ENCODE measurements around the gene SKI. TPM values are rescaled to one million over a fixed set of nuclear protein-coding genes. Genes with fewer than 3 reads are reported as not detected.

SKI gene
- total RNA-seq, 1 experiment from 2014 or later, result 38.2 TPM

DNA sequence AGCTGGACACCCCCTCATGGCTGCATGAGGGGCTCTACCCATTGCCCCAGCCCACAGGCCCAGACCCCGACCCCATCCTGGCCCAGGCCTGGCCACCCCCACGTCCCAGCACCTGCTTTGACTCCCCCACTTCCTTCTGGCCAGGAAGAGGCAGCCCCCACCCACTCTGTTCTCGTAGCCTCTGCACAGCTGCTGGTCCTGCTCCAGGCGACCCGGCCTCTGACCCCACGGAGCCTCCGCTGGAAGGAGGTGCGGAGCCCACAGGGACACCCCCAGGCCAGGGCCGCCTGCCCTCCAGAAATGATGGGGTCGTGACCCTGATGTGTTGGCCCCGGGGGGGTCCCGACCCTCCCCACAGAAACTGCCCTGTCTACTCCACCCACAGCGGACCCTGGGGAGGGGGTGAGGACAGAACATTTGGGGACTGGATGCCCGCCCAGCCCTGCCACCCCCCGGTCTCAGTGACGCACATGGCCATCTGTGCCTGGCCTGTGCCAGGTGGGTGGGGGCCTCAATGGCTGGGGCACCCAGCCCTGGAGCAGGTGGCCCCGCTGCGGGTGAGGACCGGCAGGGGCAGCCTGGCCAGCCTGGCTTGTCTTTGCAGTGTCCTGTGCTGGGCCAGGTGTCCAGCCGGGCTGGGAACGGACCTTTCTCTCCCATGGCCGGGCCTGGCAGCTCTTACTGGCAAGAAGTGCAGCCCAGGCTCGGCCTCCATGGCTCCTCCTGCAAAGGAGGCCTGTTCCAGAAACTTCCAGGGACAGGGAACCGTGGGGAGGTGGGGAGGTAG, 84.6 kb downstream of the SKI start:
- no peak overlapping the region for H3K4me3 ChIP-seq (ENCODE audit: low read depth, low read length)
- POLR2A ChIA-PET, result interaction anchor here (1.2 kb wide), 1 partner anchor 118 kb away, joined by 3 read pairs; the partner anchor contains the start of gene FAAP20
- H3K9me3 Mint-ChIP-seq (ENCODE audit: unreplicated experiment), result no peaks in the 10 kb centered on the region

GRCh38 chr1:2313651-2314261, 85.6 kb downstream of the SKI start:
- TF ChIP-seq, protein P1, sequence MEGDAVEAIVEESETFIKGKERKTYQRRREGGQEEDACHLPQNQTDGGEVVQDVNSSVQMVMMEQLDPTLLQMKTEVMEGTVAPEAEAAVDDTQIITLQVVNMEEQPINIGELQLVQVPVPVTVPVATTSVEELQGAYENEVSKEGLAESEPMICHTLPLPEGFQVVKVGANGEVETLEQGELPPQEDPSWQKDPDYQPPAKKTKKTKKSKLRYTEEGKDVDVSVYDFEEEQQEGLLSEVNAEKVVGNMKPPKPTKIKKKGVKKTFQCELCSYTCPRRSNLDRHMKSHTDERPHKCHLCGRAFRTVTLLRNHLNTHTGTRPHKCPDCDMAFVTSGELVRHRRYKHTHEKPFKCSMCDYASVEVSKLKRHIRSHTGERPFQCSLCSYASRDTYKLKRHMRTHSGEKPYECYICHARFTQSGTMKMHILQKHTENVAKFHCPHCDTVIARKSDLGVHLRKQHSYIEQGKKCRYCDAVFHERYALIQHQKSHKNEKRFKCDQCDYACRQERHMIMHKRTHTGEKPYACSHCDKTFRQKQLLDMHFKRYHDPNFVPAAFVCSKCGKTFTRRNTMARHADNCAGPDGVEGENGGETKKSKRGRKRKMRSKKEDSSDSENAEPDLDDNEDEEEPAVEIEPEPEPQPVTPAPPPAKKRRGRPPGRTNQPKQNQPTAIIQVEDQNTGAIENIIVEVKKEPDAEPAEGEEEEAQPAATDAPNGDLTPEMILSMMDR (IDR thresholded peaks at IDR 0.05; ENCODE audit: insufficient read depth in 1 of 2, low read depth in 1 of 2, low read length in 1 of 2, severe bottlenecking in 1 of 2, unreplicated experiment in 1 of 2), result no peak
- no peaks in the 10 kb centered on the region for H3K9me3 ChIP-seq
- Mint-ChIP-seq H3K27ac (ENCODE audit: unreplicated experiment) (no peak overlapping the region), H3K27me3 (ENCODE audit: insufficient read depth, unreplicated experiment) (no peaks in the 10 kb centered on the region), H3K4me1 (ENCODE audit: low read depth, unreplicated experiment) (no peaks in the 10 kb centered on the region), H3K9me3 (ENCODE audit: unreplicated experiment) (no peaks in the 10 kb centered on the region), H3K4me3 (ENCODE audit: unreplicated experiment) (peak overlapping the region; percentile 11), H3K36me3 (ENCODE audit: insufficient read depth, unreplicated experiment) (peaks cover 5% of the 10 kb centered on the region)
- peaks cover 21% of the 10 kb centered on the region; the same call in 1 of the 2 replicates for H3K4me1 ChIP-seq
- H3K4me3 ChIP-seq (ENCODE audit: low read depth, low read length), result peak overlapping the region; percentile 51
- no peak for DNase-seq
- no peaks in the 10 kb centered on the region for H3K36me3 ChIP-seq (ENCODE audit: control insufficient read depth, insufficient read depth, low read length)
- no TSS peak for BruUV-seq (replicated peaks)
- POLR2A ChIA-PET, result interaction anchor here (1.2 kb wide), 1 partner anchor 119 kb away, joined by 3 read pairs; the partner anchor contains the start of gene FAAP20
- CTCF ChIA-PET, result interaction anchor here (1.9 kb wide), 1 partner anchor 119 kb away, joined by 10 read pairs; the partner anchor contains the start of gene FAAP20
- H3K27me3 ChIP-seq (replicated peaks; ENCODE audit: control insufficient read depth, insufficient read depth, low read length), result no peaks in the 10 kb centered on the region
- intact Hi-C loops (cut with micrococcal nuclease; ENCODE audit: unreplicated experiment), result loop anchor here (10.0 kb wide), 2 partner anchors 59 to 89 kb away; partner anchors contain the start of gene SKI

More for the DNA sequence above, 84.6 kb downstream of the SKI start:
- Mint-ChIP-seq H3K27ac (ENCODE audit: unreplicated experiment) (no peak overlapping the region), H3K4me1 (ENCODE audit: low read depth, unreplicated experiment) (no peaks in the 10 kb centered on the region), H3K27me3 (ENCODE audit: insufficient read depth, unreplicated experiment) (no peaks in the 10 kb centered on the region), H3K4me3 (ENCODE audit: unreplicated experiment) (no peak overlapping the region), H3K36me3 (ENCODE audit: insufficient read depth, unreplicated experiment) (peaks cover 10% of the 10 kb centered on the region)
- TF ChIP-seq, protein P1 (IDR thresholded peaks at IDR 0.05; ENCODE audit: insufficient read depth in 1 of 2, low read depth in 1 of 2, low read length in 1 of 2, severe bottlenecking in 1 of 2, unreplicated experiment in 1 of 2), result no peak
- DNase-seq, result no peak
- no TSS peak for BruUV-seq (replicated peaks)
- CTCF ChIA-PET, result interaction anchor here (0.6 to 1.3 kb wide), 2 partner anchors 13 to 69 kb away, joined by 4 to 5 read pairs; no protein-coding TSS in a partner anchor
- intact Hi-C loops (cut with micrococcal nuclease; ENCODE audit: unreplicated experiment), result loop anchor here (10.0 kb wide), 2 partner anchors 58 to 88 kb away; partner anchors contain the start of gene SKI
- Histone ChIP-seq H3K27me3 (replicated peaks; ENCODE audit: control insufficient read depth, insufficient read depth, low read length) (no peaks in the 10 kb centered on the region), H3K4me1 (peaks cover 21% of the 10 kb centered on the region; the same call in 1 of the 2 replicates), H3K9me3 (no peaks in the 10 kb centered on the region), H3K36me3 (ENCODE audit: control insufficient read depth, insufficient read depth, low read length) (no peaks in the 10 kb centered on the region)

GRCh38 chr1:2314273-2314802, 86.2 kb downstream of the SKI start:
- peak; percentile 73 to 74 for DNase-seq
- BruUV-seq (replicated peaks), result TSS peak; percentile 77
- no peak overlapping the region for H3K27ac Mint-ChIP-seq (ENCODE audit: unreplicated experiment)

More at GRCh38 chr1:2314273-2314802, 86.2 kb downstream of the SKI start:
- peaks cover 5% of the 10 kb centered on the region for H3K36me3 Mint-ChIP-seq (ENCODE audit: insufficient read depth, unreplicated experiment)
- no peaks in the 10 kb centered on the region for H3K4me1 Mint-ChIP-seq (ENCODE audit: low read depth, unreplicated experiment)
- intact Hi-C loops (cut with micrococcal nuclease; ENCODE audit: unreplicated experiment), result loop anchor here (10.0 kb wide), 2 partner anchors 60 to 90 kb away; partner anchors contain the start of gene SKI
- no peaks in the 10 kb centered on the region for H3K9me3 Mint-ChIP-seq (ENCODE audit: unreplicated experiment)
- Histone ChIP-seq H3K4me3 (ENCODE audit: low read depth, low read length) (peak overlapping the region; percentile 51), H3K4me1 (peaks cover 21% of the 10 kb centered on the region; the same call in 1 of the 2 replicates), H3K9me3 (no peaks in the 10 kb centered on the region), H3K27me3 (replicated peaks; ENCODE audit: control insufficient read depth, insufficient read depth, low read length) (no peaks in the 10 kb centered on the region), H3K36me3 (ENCODE audit: control insufficient read depth, insufficient read depth, low read length) (no peaks in the 10 kb centered on the region)
- ChIA-PET POLR2A (interaction anchor here (1.2 kb wide), 1 partner anchor 119 kb away, joined by 3 read pairs; the partner anchor contains the start of gene FAAP20), CTCF (interaction anchor here (1.3 to 1.9 kb wide), 3 partner anchors 110 to 125 kb away, joined by 3 to 10 read pairs (median 4); partner anchors contain the start of gene FAAP20)
- H3K4me3 Mint-ChIP-seq (ENCODE audit: unreplicated experiment), result peak overlapping the region; percentile 11
- TF ChIP-seq, protein P1 (IDR thresholded peaks at IDR 0.05; ENCODE audit: insufficient read depth in 1 of 2, low read depth in 1 of 2, low read length in 1 of 2, severe bottlenecking in 1 of 2, unreplicated experiment in 1 of 2), result no peak
- no peaks in the 10 kb centered on the region for H3K27me3 Mint-ChIP-seq (ENCODE audit: insufficient read depth, unreplicated experiment)
